ENCODE data around the gene ZG16B.

Gene ZG16B

DNA sequence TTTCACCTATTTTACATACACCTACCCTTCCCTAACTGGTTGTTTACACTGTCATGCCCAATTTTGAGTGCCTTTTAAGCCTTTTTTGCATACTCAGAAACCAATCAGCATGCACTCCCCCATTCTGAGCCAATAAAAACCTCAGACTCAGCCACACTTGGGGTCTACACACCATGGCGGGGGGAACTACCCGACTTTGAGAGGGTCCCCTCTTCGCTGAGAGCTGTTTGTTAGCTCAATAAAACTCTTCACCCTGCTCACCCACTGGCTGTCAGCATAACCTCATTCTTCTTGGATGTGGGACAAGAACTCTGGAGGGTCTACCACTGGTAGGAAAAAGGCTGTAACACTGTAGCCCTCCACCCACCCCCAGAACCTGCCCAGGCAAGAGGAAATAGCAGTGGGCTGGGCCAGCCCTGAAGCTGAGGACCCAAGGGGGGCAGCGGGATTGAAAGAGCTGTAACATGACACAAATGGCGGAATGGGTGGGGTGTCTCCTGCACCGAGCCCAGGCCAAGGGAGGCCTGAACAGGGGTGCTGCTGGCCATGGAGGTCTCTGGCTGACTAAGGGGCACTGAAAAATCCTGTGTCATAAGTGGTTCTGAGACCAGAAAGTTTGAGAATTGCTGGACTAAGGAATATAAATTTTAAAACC is 49.9 kb downstream of the ZG16B start:
- no peak for DNase-seq (ENCODE audit: low spot score)
- TF ChIP-seq, protein P1, sequence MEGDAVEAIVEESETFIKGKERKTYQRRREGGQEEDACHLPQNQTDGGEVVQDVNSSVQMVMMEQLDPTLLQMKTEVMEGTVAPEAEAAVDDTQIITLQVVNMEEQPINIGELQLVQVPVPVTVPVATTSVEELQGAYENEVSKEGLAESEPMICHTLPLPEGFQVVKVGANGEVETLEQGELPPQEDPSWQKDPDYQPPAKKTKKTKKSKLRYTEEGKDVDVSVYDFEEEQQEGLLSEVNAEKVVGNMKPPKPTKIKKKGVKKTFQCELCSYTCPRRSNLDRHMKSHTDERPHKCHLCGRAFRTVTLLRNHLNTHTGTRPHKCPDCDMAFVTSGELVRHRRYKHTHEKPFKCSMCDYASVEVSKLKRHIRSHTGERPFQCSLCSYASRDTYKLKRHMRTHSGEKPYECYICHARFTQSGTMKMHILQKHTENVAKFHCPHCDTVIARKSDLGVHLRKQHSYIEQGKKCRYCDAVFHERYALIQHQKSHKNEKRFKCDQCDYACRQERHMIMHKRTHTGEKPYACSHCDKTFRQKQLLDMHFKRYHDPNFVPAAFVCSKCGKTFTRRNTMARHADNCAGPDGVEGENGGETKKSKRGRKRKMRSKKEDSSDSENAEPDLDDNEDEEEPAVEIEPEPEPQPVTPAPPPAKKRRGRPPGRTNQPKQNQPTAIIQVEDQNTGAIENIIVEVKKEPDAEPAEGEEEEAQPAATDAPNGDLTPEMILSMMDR (IDR thresholded peaks at IDR 0.05; ENCODE audit: extremely low read depth, missing control alignments) = no peak

All from GM20000 (cell line).